Esophagus muscularis mucosa (tissue), 3 donors: ENCODE results near the gene DNAI1.

ENCODE experiments used
- POLR2A ChIP-seq: fragments of 450-650 bp; IDR thresholded peaks from one replicate; pipeline ENCODE4 v1.6.1; 2017; ENCODE audit warnings: antibody characterized with exemption, moderate library complexity, mild to moderate bottlenecking, low read depth
- POLR2AphosphoS5 ChIP-seq, 2 donors: sonication (generic); formaldehyde crosslinking; IDR thresholded peaks; one replicate each; pipeline ENCODE4 v1.6.1; 2017; ENCODE audit warnings: antibody characterized with exemption in 2 of 2
- TF ChIP-seq, protein P1 (sequence below), 3 experiments: fragments of 200-600 bp in 2 of 3; fragments of 450-650 bp in 1 of 3; sonication (generic) in 2 of 3; IDR thresholded peaks; one replicate each; pipeline ENCODE4 v1.5.1; 2017 to 2019; ENCODE audit warnings: antibody characterized with exemption in 3 of 3, mild to moderate bottlenecking in 2 of 3, moderate library complexity in 1 of 3

DNA sequence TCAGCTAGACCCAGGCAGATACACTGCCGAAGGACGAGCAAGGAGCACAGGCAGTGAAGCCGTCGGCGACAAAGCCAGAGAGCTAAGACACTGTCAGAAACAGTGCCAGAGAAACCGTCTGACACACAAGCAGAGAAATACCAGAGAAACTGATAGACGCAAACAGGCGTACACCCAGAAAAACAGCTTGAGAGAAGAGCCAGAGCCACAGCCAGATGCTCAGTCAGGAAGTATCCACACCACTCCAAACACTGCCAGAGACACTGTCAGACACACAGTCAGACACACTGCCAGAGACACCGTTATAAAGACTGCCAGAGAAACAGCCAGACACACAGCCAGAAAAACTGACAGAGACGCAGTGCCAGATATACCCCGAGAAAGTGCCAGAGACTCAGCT, 111.8 kb downstream of the DNAI1 start:
- TF ChIP-seq, protein P1, sequence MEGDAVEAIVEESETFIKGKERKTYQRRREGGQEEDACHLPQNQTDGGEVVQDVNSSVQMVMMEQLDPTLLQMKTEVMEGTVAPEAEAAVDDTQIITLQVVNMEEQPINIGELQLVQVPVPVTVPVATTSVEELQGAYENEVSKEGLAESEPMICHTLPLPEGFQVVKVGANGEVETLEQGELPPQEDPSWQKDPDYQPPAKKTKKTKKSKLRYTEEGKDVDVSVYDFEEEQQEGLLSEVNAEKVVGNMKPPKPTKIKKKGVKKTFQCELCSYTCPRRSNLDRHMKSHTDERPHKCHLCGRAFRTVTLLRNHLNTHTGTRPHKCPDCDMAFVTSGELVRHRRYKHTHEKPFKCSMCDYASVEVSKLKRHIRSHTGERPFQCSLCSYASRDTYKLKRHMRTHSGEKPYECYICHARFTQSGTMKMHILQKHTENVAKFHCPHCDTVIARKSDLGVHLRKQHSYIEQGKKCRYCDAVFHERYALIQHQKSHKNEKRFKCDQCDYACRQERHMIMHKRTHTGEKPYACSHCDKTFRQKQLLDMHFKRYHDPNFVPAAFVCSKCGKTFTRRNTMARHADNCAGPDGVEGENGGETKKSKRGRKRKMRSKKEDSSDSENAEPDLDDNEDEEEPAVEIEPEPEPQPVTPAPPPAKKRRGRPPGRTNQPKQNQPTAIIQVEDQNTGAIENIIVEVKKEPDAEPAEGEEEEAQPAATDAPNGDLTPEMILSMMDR (IDR thresholded peaks at IDR 0.05) = no peak
- no peak for TF ChIP-seq POLR2AphosphoS5 (IDR thresholded peaks at IDR 0.05)
- no peak for TF ChIP-seq POLR2A
